Measurements from ENCODE around the gene ZNF296. TPM values are rescaled to one million over a fixed set of nuclear protein-coding genes. Genes with fewer than 3 reads are reported as not detected.

The ZNF296 gene
- total RNA-seq, 1 donor from 2014 or later, result 3.0 TPM

- Mint-ChIP-seq H3K27me3 (ENCODE audit: low read depth, unreplicated experiment) (no peaks in the 10 kb centered on the region), H3K9me3 (ENCODE audit: unreplicated experiment) (no peaks in the 10 kb centered on the region), H3K4me3 (ENCODE audit: unreplicated experiment) (peak overlapping the region; percentile 91), H3K4me1 (ENCODE audit: low read depth, unreplicated experiment) (peaks cover 14% of the 10 kb centered on the region), H3K27ac (ENCODE audit: unreplicated experiment) (peak overlapping the region; percentile 15), H3K36me3 (ENCODE audit: low read depth, unreplicated experiment) (peaks cover 18% of the 10 kb centered on the region)
- TF ChIP-seq EZH2 (IDR thresholded peaks at IDR 0.05; ENCODE audit: insufficient read depth, low read length), result no peak
- TF ChIP-seq CTCF (IDR thresholded peaks at IDR 0.05; ENCODE audit: insufficient read depth, low read depth, low read length), result no peak
- Histone ChIP-seq H4K20me1 (ENCODE audit: insufficient read depth, low read length) (peaks cover 50% of the 10 kb centered on the region), H3K4me1 (ENCODE audit: insufficient read depth, low read length) (peaks cover 11% of the 10 kb centered on the region), H3K79me2 (ENCODE audit: insufficient read depth, low read length) (peaks cover 60% of the 10 kb centered on the region), H3K9me3 (ENCODE audit: insufficient read depth, low read depth, low read length) (no peaks in the 10 kb centered on the region), H3K4me2 (ENCODE audit: low read length) (peak overlapping the region; percentile 98), H3K27me3 (ENCODE audit: insufficient read depth, low read length) (no peaks in the 10 kb centered on the region), H3K4me3 (ENCODE audit: insufficient read depth, low read depth, low read length) (peak overlapping the region; percentile 89), H3K27ac (ENCODE audit: low read depth, low read length) (no peak overlapping the region), H3K9ac (ENCODE audit: low read length) (peak overlapping the region; percentile 99), H2AFZ (ENCODE audit: low read depth, low read length) (no peak overlapping the region), H3K36me3 (ENCODE audit: insufficient read depth, low read length) (peaks cover 29% of the 10 kb centered on the region)
- DNase-seq (ENCODE audit: low read depth) (no peak), FAIRE-seq (no peak)
Measured at GRCh38 chr19:45040059-45040771, 36.1 kb downstream of the ZNF296 start.

GRCh38 chr19:45038931-45039893 is 37.1 kb downstream of the ZNF296 start, which contains the start of gene CLASRP:
Gene CLASRP, plus strand, starts transcription at chr19:45039045. Its CDS starts 1,168 bp downstream, at chr19:45040213.
- peaks cover 21% of the 10 kb centered on the region for H3K36me3 ChIP-seq (ENCODE audit: insufficient read depth, low read length)
- H3K4me3 ChIP-seq (ENCODE audit: insufficient read depth, low read depth, low read length), result peak within 1 kb of the TSS; percentile 89
- peak within 1 kb of the TSS; percentile 91 for H3K4me3 Mint-ChIP-seq (ENCODE audit: unreplicated experiment)
- DNase-seq (ENCODE audit: low read depth) (peak; percentile 75), FAIRE-seq (no peak)
- peak within 1 kb of the TSS; percentile 98 for H3K4me2 ChIP-seq (ENCODE audit: low read length)
- H3K9ac ChIP-seq (ENCODE audit: low read length), result peak within 1 kb of the TSS; percentile 99
- no peaks in the 10 kb centered on the region for H3K9me3 Mint-ChIP-seq (ENCODE audit: unreplicated experiment)
- peaks cover 50% of the 10 kb centered on the region for H3K79me2 ChIP-seq (ENCODE audit: insufficient read depth, low read length)
- no peaks in the 10 kb centered on the region for H3K9me3 ChIP-seq (ENCODE audit: insufficient read depth, low read depth, low read length)
- H3K36me3 Mint-ChIP-seq (ENCODE audit: low read depth, unreplicated experiment), result peaks cover 18% of the 10 kb centered on the region
- TF ChIP-seq CTCF (IDR thresholded peaks at IDR 0.05; ENCODE audit: insufficient read depth, low read depth, low read length) (no peak), EZH2 (IDR thresholded peaks at IDR 0.05; ENCODE audit: insufficient read depth, low read length) (no peak)
- H3K4me1 ChIP-seq (ENCODE audit: insufficient read depth, low read length), result peaks cover 11% of the 10 kb centered on the region
- H3K27me3 Mint-ChIP-seq (ENCODE audit: low read depth, unreplicated experiment), result no peaks in the 10 kb centered on the region
- H3K4me1 Mint-ChIP-seq (ENCODE audit: low read depth, unreplicated experiment), result peaks cover 14% of the 10 kb centered on the region
- H2AFZ ChIP-seq (ENCODE audit: low read depth, low read length), result peak within 1 kb of the TSS; percentile 83
- peak within 1 kb of the TSS; percentile 88 for H3K27ac Mint-ChIP-seq (ENCODE audit: unreplicated experiment)
- H3K27me3 ChIP-seq (ENCODE audit: insufficient read depth, low read length), result no peaks in the 10 kb centered on the region
- peak within 1 kb of the TSS; percentile 98 for H3K27ac ChIP-seq (ENCODE audit: low read depth, low read length)
- H4K20me1 ChIP-seq (ENCODE audit: insufficient read depth, low read length), result peaks cover 40% of the 10 kb centered on the region
